H1 (cell line): ENCODE data around the gene SCYL2. TPM values are rescaled to one million over a fixed set of nuclear protein-coding genes. Genes with fewer than 3 reads are reported as not detected.

Experiments used
- CTCF ChIA-PET: fragments of 300-600 bp; sonication (Branson Sonifier 250); formaldehyde crosslinking; loops from one replicate; lab custom pipeline; 2021; ENCODE audit not compliant: partially characterized antibody; lab: Charles Lee
- POLR2A ChIA-PET: fragments of 300-600 bp; sonication (Branson Sonifier 250); formaldehyde crosslinking; loops from one replicate; lab custom pipeline; 2021; ENCODE audit warnings: inconsistent platforms; ENCODE audit not compliant: partially characterized antibody; lab: Charles Lee
- DNase-seq, 2 experiments: peaks; one replicate each; pipeline versions ENCODE4 v3.0.0 to v3.0.0-alpha.2; 2010 to 2022; ENCODE audit warnings: low spot score in 2 of 2, low read depth in 1 of 2, mixed read lengths in 1 of 2
- FAIRE-seq: peaks from 2 replicates; lab custom pipeline; 2011; peaks lifted over from hg19 to GRCh38; lab: Jason Lieb, UNC
- H2AFZ ChIP-seq: 2 replicates; pipeline ENCODE4 v1.8.1; 2012; ENCODE audit warnings: low read length, inconsistent platforms
- H2AK5ac ChIP-seq: 2 replicates; pipeline ENCODE4 v1.6.1; 2013; ENCODE audit warnings: low read depth, low read length
- H2BK120ac ChIP-seq: replicated peaks from 2 replicates; pipeline ENCODE3; 2013; ENCODE audit warnings: low read depth, low read length, inconsistent platforms
- H2BK12ac ChIP-seq: 2 replicates; pipeline ENCODE4 v1.6.1; 2013; ENCODE audit warnings: low read depth, low read length
- H2BK15ac ChIP-seq: 2 replicates; pipeline ENCODE4 v1.6.1; 2013; ENCODE audit warnings: low read length
- H2BK20ac ChIP-seq: 2 replicates; pipeline ENCODE4 v1.6.1; 2013; ENCODE audit warnings: low read length
- H2BK5ac ChIP-seq: 2 replicates; pipeline ENCODE4 v1.6.1; 2013; ENCODE audit warnings: low read depth, low read length
- H3K14ac ChIP-seq: 2 replicates; pipeline ENCODE4 v1.6.1; 2013; ENCODE audit warnings: inconsistent platforms; ENCODE audit not compliant: insufficient read length
- H3K18ac ChIP-seq: 2 replicates; pipeline ENCODE4 v1.6.1; 2013; ENCODE audit warnings: low read length; ENCODE audit errors: extremely low read depth
- H3K23ac ChIP-seq: 2 replicates; pipeline ENCODE4 v1.6.1; 2013; ENCODE audit warnings: inconsistent platforms; ENCODE audit not compliant: insufficient read length
- H3K23me2 ChIP-seq: 2 replicates; pipeline ENCODE4 v1.6.1; 2013; ENCODE audit warnings: low read depth, low read length
- H3K27ac ChIP-seq: 2 replicates; pipeline ENCODE4 v1.6.1; 2011; ENCODE audit warnings: low read depth, low read length, inconsistent platforms
- H3K27me3 ChIP-seq, 4 experiments: replicated peaks in 1 of 4; 1 replicate in 1 of 4; 2 replicates in 3 of 4; pipeline versions ENCODE4 v1.6.1 to v1.8.1; 2011 to 2013; ENCODE audit warnings: low read length in 3 of 4, mild to moderate bottlenecking in 3 of 4, inconsistent platforms in 2 of 4, mixed read lengths in 2 of 4, moderate library complexity in 1 of 4; ENCODE audit not compliant: control insufficient read depth in 3 of 4, insufficient read depth in 3 of 4; ENCODE audit errors: extremely low read depth in 1 of 4
- H3K36me3 ChIP-seq, 4 experiments: 2 replicates each; pipeline versions ENCODE4 v1.6.1 to v1.8.1; 2011 to 2013; ENCODE audit warnings: mild to moderate bottlenecking in 4 of 4, low read length in 3 of 4, moderate library complexity in 2 of 4, control low read depth in 1 of 4, inconsistent platforms in 1 of 4; ENCODE audit not compliant: insufficient read depth in 4 of 4, control insufficient read depth in 2 of 4
- H3K4ac ChIP-seq: replicated peaks from 2 replicates; pipeline ENCODE3; 2013; ENCODE audit warnings: low read length, low read depth, mixed read lengths, inconsistent platforms; ENCODE audit not compliant: insufficient read length
- H3K4me1 ChIP-seq, 4 experiments: replicated peaks in 1 of 4; 1 replicate in 1 of 4; 2 replicates in 3 of 4; pipeline versions ENCODE4 v1.6.1 to v1.8.1; 2011 to 2013; ENCODE audit warnings: low read length in 3 of 4, inconsistent platforms in 2 of 4, mixed read lengths in 1 of 4; ENCODE audit not compliant: insufficient read depth in 4 of 4, control insufficient read depth in 3 of 4
- H3K4me2 ChIP-seq, 2 experiments: 2 replicates each; pipeline versions ENCODE4 v1.6.1 to v1.8.1; 2011 to 2013; ENCODE audit warnings: low read depth in 2 of 2, low read length in 2 of 2, control low read depth in 1 of 2, inconsistent platforms in 1 of 2, mild to moderate bottlenecking in 1 of 2; ENCODE audit not compliant: insufficient read depth in 1 of 2
- H3K4me3 ChIP-seq, 4 experiments: fragments of 200-600, 300-600 bp in 1 of 4; sonication (generic), shearing (Covaris generic), sonication (Bioruptor Twin) in 1 of 4; 2 replicates each; pipeline versions ENCODE4 v1.5.1 to v1.8.1; 2011 to 2016; ENCODE audit warnings: low read length in 4 of 4, low read depth in 3 of 4, control low read depth in 2 of 4, inconsistent platforms in 2 of 4, mild to moderate bottlenecking in 2 of 4, mixed read lengths in 1 of 4, moderate library complexity in 1 of 4; ENCODE audit not compliant: insufficient read depth in 2 of 4; ENCODE audit errors: extremely low read depth in 1 of 4
- H3K56ac ChIP-seq: replicated peaks from 2 replicates; pipeline ENCODE3; 2013; ENCODE audit warnings: low read depth, mild to moderate bottlenecking, mixed read lengths, low read length, inconsistent platforms; ENCODE audit not compliant: insufficient read length
- H3K79me1 ChIP-seq: 2 replicates; pipeline ENCODE4 v1.6.1; 2013; ENCODE audit warnings: low read depth, low read length, control low read depth
- H3K79me2 ChIP-seq, 2 experiments: 2 replicates each; pipeline versions ENCODE4 v1.6.1 to v1.8.1; 2012 to 2013; ENCODE audit warnings: low read length in 2 of 2, mild to moderate bottlenecking in 2 of 2, inconsistent platforms in 1 of 2; ENCODE audit not compliant: insufficient read depth in 2 of 2, control insufficient read depth in 1 of 2
- H3K9ac ChIP-seq, 4 experiments: replicated peaks in 1 of 4; 1 replicate in 1 of 4; 2 replicates in 3 of 4; pipeline versions ENCODE4 v1.6.1 to v1.8.1; 2011 to 2013; ENCODE audit warnings: low read depth in 3 of 4, low read length in 3 of 4, control low read depth in 2 of 4, mild to moderate bottlenecking in 2 of 4, moderate library complexity in 2 of 4, inconsistent platforms in 1 of 4; ENCODE audit errors: extremely low read depth in 1 of 4
- H3K9me3 ChIP-seq, 2 experiments: 2 replicates each; pipeline versions ENCODE4 v1.6.1 to v1.8.1; 2012 to 2013; ENCODE audit warnings: mild to moderate bottlenecking in 2 of 2, moderate library complexity in 2 of 2, control low read depth in 1 of 2, inconsistent platforms in 1 of 2, low read depth in 1 of 2, low read length in 1 of 2, mixed read lengths in 1 of 2; ENCODE audit not compliant: insufficient read depth in 2 of 2
- H4K20me1 ChIP-seq, 2 experiments: replicated peaks in 1 of 2; 2 replicates each; pipeline versions ENCODE3 to v1.8.1; 2011 to 2013; ENCODE audit warnings: inconsistent platforms in 2 of 2, low read length in 2 of 2, mild to moderate bottlenecking in 1 of 2; ENCODE audit not compliant: insufficient read depth in 2 of 2, control insufficient read depth in 1 of 2
- H4K5ac ChIP-seq: 2 replicates; pipeline ENCODE4 v1.6.1; 2013; ENCODE audit warnings: low read length, low read depth, mixed read lengths, inconsistent platforms; ENCODE audit not compliant: insufficient read length
- H4K8ac ChIP-seq: 2 replicates; pipeline ENCODE4 v1.8.0; 2013; ENCODE audit warnings: mild to moderate bottlenecking, moderate library complexity, low read length, inconsistent platforms; ENCODE audit not compliant: insufficient read depth; ENCODE audit errors: extremely low read depth
- H4K91ac ChIP-seq: replicated peaks from 2 replicates; pipeline ENCODE3; 2013; ENCODE audit warnings: low read length, mixed read lengths, inconsistent platforms; ENCODE audit not compliant: insufficient read length
- CEBPB ChIP-seq: IDR thresholded peaks from 2 replicates; pipeline ENCODE4 v1.6.1; 2012; ENCODE audit warnings: low read depth, low read length
- CREB1 ChIP-seq: IDR thresholded peaks from 2 replicates; pipeline ENCODE4 v1.6.1; 2012; ENCODE audit warnings: inconsistent platforms
- FOSL1 ChIP-seq: IDR thresholded peaks from 2 replicates; pipeline ENCODE4 v1.6.1; 2011; ENCODE audit warnings: mild to moderate bottlenecking, low read depth, low read length, moderate library complexity; ENCODE audit not compliant: insufficient read depth
- GTF2F1 ChIP-seq: IDR thresholded peaks from 2 replicates; pipeline ENCODE4 v1.6.1; 2012; ENCODE audit warnings: low read depth, low read length, improper control_type of control experiment, borderline replicate concordance
- NRF1 ChIP-seq: IDR thresholded peaks from 2 replicates; pipeline ENCODE4 v1.6.1; 2011; ENCODE audit warnings: mild to moderate bottlenecking, low read depth, low read length, improper control_type of control experiment
- POLR2A ChIP-seq, 2 experiments: IDR thresholded peaks; 1 replicate in 1 of 2; 2 replicates in 1 of 2; pipeline ENCODE4 v1.6.1; 2011; ENCODE audit warnings: low read depth in 2 of 2, low read length in 2 of 2, mild to moderate bottlenecking in 2 of 2; ENCODE audit errors: control extremely low read depth in 1 of 2
- POU5F1 ChIP-seq: IDR thresholded peaks from 2 replicates; pipeline ENCODE4 v1.6.1; 2011; ENCODE audit warnings: low read depth, mild to moderate bottlenecking, low read length, moderate library complexity
- RFX5 ChIP-seq: IDR thresholded peaks from 2 replicates; pipeline ENCODE4 v1.6.1; 2011; ENCODE audit warnings: low read depth, low read length, improper control_type of control experiment, borderline replicate concordance
- RNF2 ChIP-seq: fragments of 200-900, 300-1000 bp; sonication (generic); IDR thresholded peaks from 2 replicates; pipeline ENCODE4 v1.7.1; 2016; ENCODE audit warnings: borderline replicate concordance, low read depth, mild to moderate bottlenecking, antibody characterized with exemption, low read length; ENCODE audit not compliant: poor library complexity, severe bottlenecking; ENCODE audit errors: missing control alignments
- SAP30 ChIP-seq: fragments of 300-600 bp; sonication (generic); IDR thresholded peaks from 2 replicates; pipeline ENCODE4 v1.7.1; 2012; ENCODE audit warnings: low read length, moderate library complexity, mild to moderate bottlenecking, inconsistent platforms; ENCODE audit not compliant: insufficient read depth, insufficient replicate concordance
- TCF12 ChIP-seq: IDR thresholded peaks from 2 replicates; pipeline ENCODE4 v1.6.1; 2011; ENCODE audit warnings: low read depth, mild to moderate bottlenecking, low read length
- TEAD4 ChIP-seq: IDR thresholded peaks from 2 replicates; pipeline ENCODE4 v1.6.1; 2012; ENCODE audit warnings: low read depth, low read length, inconsistent platforms, mixed read lengths
- YY1 ChIP-seq: IDR thresholded peaks from 2 replicates; pipeline ENCODE4 v1.6.1; 2011; ENCODE audit warnings: low read depth, mild to moderate bottlenecking, low read length
- WGBS, 2 experiments: shearing (Covaris generic) in 1 of 2; methylation state at CpG; one replicate each; pipeline versions ENCODE4 v1.1.6 to v1.1.7; 2013 to 2015; ENCODE audit warnings: low lambda C conversion rate in 2 of 2, mixed read lengths in 2 of 2, inconsistent platforms in 1 of 2, low coverage in 1 of 2, missing lambda C conversion rate in 1 of 2; ENCODE audit not compliant: insufficient replicate concordance in 2 of 2, insufficient coverage in 1 of 2, insufficient read length in 1 of 2; ENCODE audit errors: extremely low coverage in 1 of 2, missing lambda C conversion rate in 1 of 2; 5-methylcytosine and 5-hydroxymethylcytosine counted together
- polyA plus RNA-seq, 7 experiments: library from polyadenylated mRNA; depleted of rRNA in 3 of 7; stranded (reverse) in 5 of 7; unstranded in 2 of 7; fragments of >200 nt in 5 of 7; fragments of 200-250 nt in 2 of 7; gene quantifications; 1 replicate in 5 of 7; 2 replicates in 1 of 7; 4 replicates in 1 of 7; pipeline versions ENCODE4 v1.2.1 to v1.2.3, GENCODE V29; 2011 to 2013; ENCODE audit warnings: missing spikeins in 2 of 7, mixed read lengths in 2 of 7
- total RNA-seq: library from RNA; stranded (reverse); fragmentation: NEBNext Ultra II Directional; extraction: Animal tissue kit (Norgen Biotek cat#: 25700); gene quantifications from 2 replicates; pipeline ENCODE4 v1.2.1, GENCODE V29; 2021

SCYL2 gene
- total and polyA plus RNA-seq, 2 of the 8 experiments (the other 6 are each of a cell fraction or from before 2014, with no cell fraction given): 8.9 to 48.7 TPM

DNA sequence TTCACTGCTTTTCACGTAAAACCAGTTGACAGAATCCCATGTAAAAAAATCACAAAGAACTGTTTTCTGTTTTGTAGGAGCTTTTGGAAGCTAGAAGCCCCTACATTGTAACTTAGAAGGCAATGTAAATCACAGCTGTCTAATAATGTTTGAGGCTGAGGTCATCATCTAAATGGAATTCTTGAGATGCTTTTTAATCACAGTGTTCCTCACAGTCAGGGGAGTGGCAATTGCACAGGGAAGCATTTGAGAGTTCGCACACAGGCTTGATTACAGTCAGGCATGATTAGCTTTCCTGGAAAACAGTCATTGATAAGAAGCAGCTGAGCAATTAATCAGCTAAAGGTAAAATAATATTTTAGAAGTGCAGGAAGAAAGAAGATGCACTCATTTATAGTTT, 92.8 kb downstream of the SCYL2 start:
- TF ChIP-seq SAP30 (no peak), FOSL1 (no peak), POU5F1 (no peak), POLR2A (IDR thresholded peaks at IDR 0.05; ENCODE audit: control extremely low read depth in 1 of 2, low read depth in 2 of 2, low read length in 2 of 2) (no peak), RFX5 (no peak), CEBPB (no peak), TEAD4 (no peak), YY1 (no peak), TCF12 (no peak), GTF2F1 (no peak), CREB1 (no peak), NRF1 (no peak), RNF2 (no peak)
- TF ChIP-seq, all 59 proteins: peak for 0
- POLR2A ChIA-PET: interaction anchor here (0.6 kb wide), 1 partner anchor 63 kb away, joined by 3 read pairs; no protein-coding TSS in a partner anchor
- FAIRE-seq (no peak), DNase-seq (no peak)
- H2BK15ac ChIP-seq: no peak overlapping the region
- H2BK120ac ChIP-seq: no peak overlapping the region
- no peak overlapping the region for H3K4ac ChIP-seq
- no peak overlapping the region for H3K14ac ChIP-seq
- no peak overlapping the region for H3K23ac ChIP-seq
- peaks cover 2 to 7% (median 4%) of the 10 kb centered on the region in 4 experiments; a peak in 2 of 7 replicates for H3K4me1 ChIP-seq
- H3K56ac ChIP-seq: no peak overlapping the region
- no peak overlapping the region for H4K91ac ChIP-seq
- H3K9me3 ChIP-seq: no peaks in the 10 kb centered on the region
- no peaks in the 10 kb centered on the region for H3K79me1 ChIP-seq
- 92% methylated on average over 2 of the region's 2 CpGs; no CpG with 5 or more reads in 1 of the 2 experiments for WGBS, 2 experiments
- CTCF ChIA-PET: interaction anchor here (0.6 to 5.3 kb wide), 9 partner anchors 9 to 977 kb away, joined by 3 to 46 read pairs (median 6); no protein-coding TSS in a partner anchor
- H3K18ac ChIP-seq: no peak overlapping the region; the same call in 1 of the 2 replicates
- no peak overlapping the region for H2AK5ac ChIP-seq
- H3K23me2 ChIP-seq: no peaks in the 10 kb centered on the region
- no peak overlapping the region for H4K5ac ChIP-seq
- no peaks in the 10 kb centered on the region for H3K79me2 ChIP-seq
- no peak overlapping the region for H3K9ac ChIP-seq
- H4K20me1 ChIP-seq: no peaks in the 10 kb centered on the region
- no peaks in the 10 kb centered on the region for H3K27me3 ChIP-seq
- no peak overlapping the region for H3K27ac ChIP-seq
- no peak overlapping the region for H2BK12ac ChIP-seq
- H2BK20ac ChIP-seq: no peak overlapping the region
- no peaks in the 10 kb centered on the region for H3K36me3 ChIP-seq
- no peak overlapping the region for H4K8ac ChIP-seq
- H2BK5ac ChIP-seq: no peak overlapping the region
- no peak overlapping the region for H3K4me3 ChIP-seq
- H2AFZ ChIP-seq: no peak overlapping the region
- no peak overlapping the region for H3K4me2 ChIP-seq
